Spinal cord (tissue), 10 donors: ENCODE results near the gene IL17D. TPM values are rescaled to one million over a fixed set of nuclear protein-coding genes. Genes with fewer than 3 reads are reported as not detected.

Experiments
- DNase-seq, 6 donors: peaks; one replicate each; pipeline versions ENCODE4 v3.0.0 to v3.0.0-alpha.2; 2013 to 2015; ENCODE audit warnings: low spot score in 6 of 6, low read depth in 4 of 6
- H3K27ac ChIP-seq: one replicate; pipeline ENCODE4 v1.5.1; 2013; ENCODE audit warnings: low read depth, low read length, control low read depth
- H3K27me3 ChIP-seq: one replicate; pipeline ENCODE4 v1.6.1; 2013; ENCODE audit warnings: low read length; ENCODE audit not compliant: control insufficient read depth, insufficient read depth
- H3K36me3 ChIP-seq: one replicate; pipeline ENCODE4 v1.6.1; 2013; ENCODE audit warnings: low read length; ENCODE audit not compliant: control insufficient read depth, insufficient read depth
- H3K4me1 ChIP-seq: one replicate; pipeline ENCODE4 v1.6.1; 2013; ENCODE audit warnings: low read length; ENCODE audit not compliant: control insufficient read depth, insufficient read depth
- H3K4me3 ChIP-seq: one replicate; pipeline ENCODE4 v1.5.1; 2013; ENCODE audit warnings: low read depth, low read length, control low read depth
- H3K9me3 ChIP-seq: one replicate; pipeline ENCODE4 v1.6.1; 2013; ENCODE audit warnings: low read length; ENCODE audit not compliant: control insufficient read depth, insufficient read depth
- WGBS: methylation state at CpG from one replicate; pipeline ENCODE4 v1.1.5; 2013; ENCODE audit warnings: missing lambda C conversion rate; ENCODE audit not compliant: insufficient coverage; 5-methylcytosine and 5-hydroxymethylcytosine counted together
- polyA plus RNA-seq, 2 donors: library from polyadenylated mRNA; unstranded; fragments of 120-200 nt; gene quantifications; one replicate each; pipeline ENCODE4 v1.2.1, GENCODE V29; 2013; ENCODE audit not compliant: insufficient read length in 2 of 2
- total RNA-seq, 2 donors: library from RNA; depleted of rRNA in 1 of 2; stranded (reverse); fragments of 120-200 nt in 1 of 2; fragments of >200 nt in 1 of 2; gene quantifications; one replicate each; pipeline versions ENCODE4 v1.2.3 to v1.2.4, GENCODE V29; 2013 to 2014
- donor health status: healthy.

The IL17D gene
- total and polyA plus RNA-seq, 4 donors: 19.8 to 94.7 (median 53.4) TPM

- no peak overlapping the region for H3K4me3 ChIP-seq
- no peak overlapping the region for H3K27ac ChIP-seq
- H3K9me3 ChIP-seq: no peaks in the 10 kb centered on the region
- no peak for DNase-seq
- H3K36me3 ChIP-seq: peaks cover 5% of the 10 kb centered on the region
- no peaks in the 10 kb centered on the region for H3K27me3 ChIP-seq
- WGBS: no CpG with 5 or more reads among the region's 3 CpGs
- no peaks in the 10 kb centered on the region for H3K4me1 ChIP-seq
Measured at GRCh38 chr13:20760872-20761271, 57.4 kb downstream of the IL17D start.

DNA sequence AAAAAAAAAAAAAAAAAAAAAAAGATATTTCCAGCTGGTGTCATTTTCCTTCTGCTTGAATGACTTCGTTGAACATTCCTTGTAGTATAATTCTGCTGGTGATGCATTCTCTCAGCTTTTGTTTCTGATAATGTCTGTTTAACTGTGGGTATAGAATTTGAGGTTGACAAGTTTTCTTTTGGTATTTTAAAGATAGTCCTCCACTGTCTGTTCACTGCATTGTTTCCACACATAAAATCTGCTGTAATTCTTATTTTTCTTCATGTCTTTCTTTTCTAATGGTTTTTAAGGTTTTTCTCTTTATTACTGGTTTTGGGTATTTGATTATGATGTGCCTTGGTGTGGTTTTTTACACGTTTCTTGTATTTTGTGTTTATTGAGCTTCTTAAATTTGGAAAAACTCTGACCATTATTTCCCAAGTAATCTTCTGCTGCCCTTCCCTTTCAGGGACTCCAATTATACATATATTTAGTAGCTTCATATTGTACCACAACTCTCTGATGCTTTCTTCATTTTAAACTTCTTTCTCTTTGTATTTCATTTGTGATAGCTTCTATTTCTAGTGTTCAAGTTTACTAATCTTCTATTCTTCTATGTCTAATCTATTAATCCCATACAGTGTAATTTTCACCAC is 63.9 kb downstream of the IL17D start:
- Histone ChIP-seq H3K4me3 (no peak overlapping the region), H3K27me3 (no peaks in the 10 kb centered on the region), H3K36me3 (no peaks in the 10 kb centered on the region), H3K9me3 (peaks cover 2% of the 10 kb centered on the region), H3K27ac (no peak overlapping the region), H3K4me1 (no peaks in the 10 kb centered on the region)
- no peak for DNase-seq
- no CpG with 5 or more reads among the region's 2 CpGs for WGBS

GRCh38 chr13:20769091-20769490 is 65.6 kb downstream of the IL17D start:
- WGBS: 0% methylated on average over 1 of the region's 2 CpGs
- H3K27ac ChIP-seq: no peak overlapping the region
- DNase-seq: no peak
- no peak overlapping the region for H3K4me3 ChIP-seq
- H3K36me3 ChIP-seq: no peaks in the 10 kb centered on the region
- H3K9me3 ChIP-seq: peaks cover 2% of the 10 kb centered on the region
- H3K4me1 ChIP-seq: peaks cover 3% of the 10 kb centered on the region
- H3K27me3 ChIP-seq: no peaks in the 10 kb centered on the region

DNA sequence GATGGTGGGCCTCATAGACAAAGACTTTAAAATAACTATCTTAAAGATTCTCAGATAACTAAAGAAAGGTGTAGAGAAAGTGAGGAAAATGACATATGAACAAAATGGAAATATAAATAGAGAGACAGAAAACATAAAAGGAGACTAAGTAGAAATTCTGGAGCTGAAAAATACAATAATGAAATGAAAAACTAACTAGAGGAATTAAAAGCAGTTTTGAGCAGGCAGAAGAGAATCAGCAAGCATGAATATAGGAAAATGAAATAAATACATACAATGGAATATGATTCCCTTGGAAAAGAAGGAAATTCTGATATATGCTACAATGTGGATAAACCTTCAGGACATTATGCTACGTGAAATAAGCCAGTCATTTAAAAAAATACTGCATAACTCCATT is 66.3 kb downstream of the IL17D start:
- WGBS: no CpG with 5 or more reads among the region's 1 CpG
- Histone ChIP-seq H3K9me3 (peaks cover 2% of the 10 kb centered on the region), H3K27me3 (no peaks in the 10 kb centered on the region), H3K27ac (no peak overlapping the region), H3K36me3 (no peaks in the 10 kb centered on the region), H3K4me3 (no peak overlapping the region), H3K4me1 (peaks cover 5% of the 10 kb centered on the region)
- DNase-seq: no peak

Other genes starting within 250 kb of the IL17D start
- 10 to 100 TPM; 43.9 to 49.4 TPM for gene CRYL1, start 177.8 kb upstream of the IL17D start, total RNA-seq
- gene CRYL1, start 177.8 kb upstream of the IL17D start, polyA plus RNA-seq: 10 to 100 TPM; 55.7 to 60.0 TPM
- gene IFT88, start 136.5 kb upstream of the IL17D start, total RNA-seq: 10 to 100 TPM; 30.4 to 31.6 TPM
- gene IFT88, start 136.5 kb upstream of the IL17D start, polyA plus RNA-seq: 10 to 100 TPM; 23.1 to 25.1 TPM
- 10 to 100 TPM; 13.1 to 18.6 TPM for gene EEF1AKMT1, start 70.3 kb downstream of the IL17D start, total RNA-seq
- 10 to 100 TPM; 18.2 to 20.8 TPM for gene EEF1AKMT1, start 70.3 kb downstream of the IL17D start, polyA plus RNA-seq
- gene XPO4, start 199.0 kb downstream of the IL17D start, total RNA-seq: 10 to 100 TPM; 21.7 to 30.5 TPM
- 10 to 100 TPM; 11.7 to 13.8 TPM for gene XPO4, start 199.0 kb downstream of the IL17D start, polyA plus RNA-seq